H4 (cell line): ENCODE results near the gene TCF7L2. TPM values are rescaled to one million over a fixed set of nuclear protein-coding genes. Genes with fewer than 3 reads are reported as not detected.
A peak's percentile ranks its signal among the peaks of the same experiment; 100 is the strongest.

ENCODE experiments used
- DNase-seq: peaks from one replicate; pipeline ENCODE4 v3.0.0-alpha.2; 2015; ENCODE audit warnings: low spot score
- total RNA-seq: library from RNA; depleted of rRNA; stranded (reverse); fragments of >200 nt; shearing (Covaris generic); gene quantifications from 2 replicates; pipeline ENCODE4 v1.2.3, GENCODE V29; 2014; rRNA removed

TCF7L2 gene
- total RNA-seq, result 3.3 and 3.4 TPM in 2 replicates

DNA sequence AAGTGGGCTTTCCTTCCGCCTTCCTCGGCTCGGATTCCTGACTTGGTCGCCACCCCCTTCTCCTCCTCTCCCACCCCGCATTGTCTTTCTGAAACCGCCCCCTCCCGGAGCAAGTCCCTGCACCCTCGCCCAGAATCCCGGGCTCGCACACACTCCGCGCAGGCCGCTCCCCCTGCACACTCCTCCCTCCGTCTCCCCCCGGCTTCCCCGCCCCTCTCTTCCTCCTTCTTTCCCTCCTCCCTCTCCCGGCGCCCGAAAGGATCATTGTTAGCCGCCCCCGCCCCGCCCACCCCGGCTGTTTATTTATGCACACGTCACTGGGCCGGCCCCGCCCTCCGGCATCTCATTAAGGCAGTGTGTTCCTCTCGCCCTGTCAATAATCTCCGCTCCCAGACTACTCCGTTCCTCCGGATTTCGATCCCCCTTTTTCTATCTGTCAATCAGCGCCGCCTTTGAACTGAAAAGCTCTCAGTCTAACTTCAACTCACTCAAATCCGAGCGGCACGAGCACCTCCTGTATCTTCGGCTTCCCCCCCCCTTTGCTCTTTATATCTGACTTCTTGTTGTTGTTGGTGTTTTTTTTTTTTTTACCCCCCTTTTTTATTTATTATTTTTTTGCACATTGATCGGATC lies at the start of gene TCF7L2:
Gene TCF7L2, plus strand, starts transcription at position 373 of the 633 bp plus-strand sequence. CDS start 510 bp downstream, outside the sequence.
- DNase-seq, result peak; percentile 94

DNA sequence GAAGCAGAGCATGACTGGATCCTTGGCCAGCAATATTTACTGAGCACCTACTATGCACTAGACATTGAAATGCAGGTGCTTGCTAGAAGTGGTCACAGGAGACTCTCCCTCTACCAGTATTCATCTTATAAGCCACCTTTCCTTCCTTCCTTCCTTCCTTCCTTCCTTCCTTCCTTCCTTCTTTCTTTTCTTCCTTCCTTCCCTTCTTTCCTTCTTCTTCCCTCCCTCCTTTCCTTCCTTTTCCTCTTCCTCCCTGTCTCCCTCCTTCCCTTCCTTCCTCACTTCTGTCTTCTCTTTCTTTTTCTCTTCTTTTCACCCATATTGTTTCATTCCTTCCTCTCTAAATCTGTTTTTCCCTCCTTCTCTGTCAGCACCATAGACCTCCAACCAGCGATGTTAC lies 47.3 kb upstream of the TCF7L2 start:
- no peak for DNase-seq

DNA sequence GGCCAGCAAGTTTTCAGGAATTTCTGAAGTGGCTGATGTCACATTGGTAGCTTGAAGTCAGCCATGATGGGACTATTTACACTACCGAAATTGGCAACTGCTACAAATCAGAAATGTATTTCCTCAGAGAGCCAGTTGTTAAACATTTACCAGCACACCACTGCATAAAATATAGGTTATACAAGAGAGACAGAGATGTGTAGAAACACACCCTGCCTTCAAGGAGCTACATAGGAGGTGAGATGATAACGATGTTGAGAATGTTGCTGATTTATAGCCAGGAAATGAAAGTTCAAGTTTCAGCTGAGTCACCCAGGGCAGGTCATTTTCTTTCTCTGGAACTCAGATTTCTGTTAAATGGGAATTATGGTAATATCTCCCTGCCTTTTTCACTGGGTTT lies 46.0 kb upstream of the TCF7L2 start:
- DNase-seq, result no peak

DNA sequence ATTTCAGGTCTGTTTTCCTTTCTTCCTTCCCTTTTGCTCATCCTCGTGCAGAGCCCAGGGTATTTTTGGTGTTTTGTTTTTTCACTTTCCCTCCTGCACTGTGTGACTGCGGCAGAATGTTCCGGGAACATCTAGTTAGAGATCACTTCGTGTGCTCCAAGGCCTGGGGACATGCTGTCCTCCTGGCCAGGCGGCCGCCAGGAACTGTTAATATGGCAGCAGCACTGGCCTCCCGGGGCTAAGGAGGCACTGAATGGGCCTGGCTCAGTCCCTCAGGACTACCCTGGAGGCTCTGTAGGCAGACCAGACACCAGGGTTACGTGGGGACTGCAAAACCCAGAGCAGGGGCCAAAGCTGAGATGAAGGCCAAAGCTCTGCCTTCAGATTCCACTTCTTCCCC lies 43.1 kb upstream of the TCF7L2 start:
- no peak for DNase-seq

DNA sequence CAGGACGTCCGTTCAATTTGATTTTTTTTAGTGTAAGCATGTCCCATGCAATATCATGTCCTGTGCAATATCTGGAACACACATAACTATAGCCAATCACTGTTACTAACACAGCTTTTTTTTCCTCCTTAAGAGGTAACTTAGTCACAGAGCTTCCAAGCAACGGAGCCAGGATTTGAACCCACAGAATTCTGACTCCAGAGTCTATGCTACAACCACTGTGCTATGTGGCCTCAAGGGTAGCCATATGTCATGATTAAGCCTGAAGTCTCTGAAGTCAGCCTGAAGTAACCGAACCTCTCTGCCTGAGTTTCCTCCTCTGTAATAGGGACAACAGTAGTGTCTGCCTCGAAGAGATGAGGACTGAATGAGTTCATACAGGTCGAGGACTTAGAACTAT lies 42.2 kb upstream of the TCF7L2 start:
- no peak for DNase-seq

DNA sequence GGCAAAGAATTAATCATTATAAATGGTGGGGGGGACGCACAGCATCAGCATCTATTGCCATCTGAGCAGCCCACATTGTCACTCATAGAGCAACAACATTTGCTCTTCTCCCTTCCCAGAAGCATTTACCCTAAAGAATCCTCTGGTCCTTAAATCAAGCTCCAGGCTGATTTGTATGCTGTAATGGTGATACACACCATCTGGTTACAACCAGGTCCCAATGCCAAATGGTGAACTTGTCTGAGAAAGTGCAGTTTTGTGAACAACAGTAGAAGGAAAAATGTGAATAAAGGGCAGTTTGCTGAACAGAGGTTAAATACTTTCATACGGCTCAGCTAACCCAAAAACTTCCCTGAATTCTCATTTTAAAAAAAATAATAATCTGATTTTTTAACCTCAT lies 38.8 kb upstream of the TCF7L2 start:
- no peak for DNase-seq

DNA sequence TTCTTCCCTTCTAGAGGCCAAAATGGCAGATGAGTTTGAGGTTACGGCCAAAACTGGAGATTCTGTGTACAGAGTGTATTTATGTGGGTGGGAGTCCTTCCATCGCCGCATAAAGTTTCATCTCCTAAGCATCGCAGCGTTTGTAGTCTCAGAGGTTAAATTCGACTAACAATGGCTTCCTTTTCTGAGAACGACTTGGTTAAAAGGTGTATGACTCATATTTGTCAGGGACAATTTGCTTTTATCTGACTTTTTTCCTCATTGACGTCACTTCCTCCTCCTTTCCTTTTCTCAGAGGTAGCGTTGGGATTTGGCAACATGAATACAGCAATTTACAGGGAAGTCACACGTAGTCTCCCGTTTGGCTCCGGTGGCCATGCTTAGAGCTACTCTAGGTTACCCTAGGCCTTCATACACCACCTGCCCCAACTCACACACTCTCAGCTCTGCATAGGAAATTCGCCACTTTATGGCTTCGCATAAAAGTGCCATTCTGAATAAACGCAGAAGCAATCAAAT lies 37.6 kb upstream of the TCF7L2 start:
- peak; percentile 82 for DNase-seq

DNA sequence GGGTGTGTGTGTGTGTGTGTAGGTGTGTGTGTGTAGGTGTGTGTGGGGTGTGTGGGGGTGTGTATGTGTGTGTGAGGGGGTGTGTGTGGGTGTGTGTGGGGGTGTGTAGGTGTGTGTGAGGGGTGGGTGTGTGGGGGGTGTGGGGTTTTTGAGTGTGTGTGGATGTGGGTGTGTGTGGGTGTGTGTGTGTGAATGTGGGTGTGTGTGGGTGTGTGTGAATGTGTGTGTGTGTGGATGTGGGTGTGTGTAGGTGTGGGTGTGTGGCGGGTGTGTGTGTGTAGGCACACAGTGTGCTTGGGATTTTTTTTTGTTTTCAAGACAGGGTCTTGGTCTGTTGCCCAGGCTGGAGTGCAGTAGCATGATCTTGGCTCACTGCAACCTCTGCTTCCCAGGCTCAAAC lies 36.8 kb upstream of the TCF7L2 start:
- DNase-seq, result no peak

DNA sequence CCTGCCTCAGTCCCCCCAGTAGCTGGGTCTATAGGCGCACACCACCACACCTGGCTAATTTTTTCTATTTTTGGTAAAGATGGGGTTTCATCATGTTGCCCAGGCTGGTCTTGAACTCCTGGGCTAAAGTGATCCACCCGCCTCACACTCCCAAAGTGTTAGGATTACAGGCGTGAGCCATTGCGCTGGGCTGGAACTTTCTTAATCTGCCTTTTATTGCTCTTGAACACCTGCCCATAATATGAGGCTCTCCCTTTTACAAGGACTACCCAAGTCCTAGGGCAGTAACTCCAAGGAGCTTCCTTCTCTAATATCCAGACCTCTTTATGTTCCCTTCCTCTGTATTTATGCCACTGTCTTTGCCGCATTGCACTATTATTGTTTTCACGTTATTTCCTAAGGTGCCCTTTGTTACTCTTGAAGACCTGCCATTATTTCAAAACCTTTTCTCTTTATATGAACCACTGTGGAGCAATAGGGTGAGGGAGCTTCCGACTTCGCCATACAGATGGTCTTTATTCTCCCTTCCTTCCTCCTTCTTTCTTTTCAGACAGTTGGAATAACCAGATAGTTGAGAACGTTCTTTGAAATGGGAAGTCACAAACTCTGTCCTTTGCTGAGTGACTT lies 36.3 kb upstream of the TCF7L2 start:
- DNase-seq, result no peak

DNA sequence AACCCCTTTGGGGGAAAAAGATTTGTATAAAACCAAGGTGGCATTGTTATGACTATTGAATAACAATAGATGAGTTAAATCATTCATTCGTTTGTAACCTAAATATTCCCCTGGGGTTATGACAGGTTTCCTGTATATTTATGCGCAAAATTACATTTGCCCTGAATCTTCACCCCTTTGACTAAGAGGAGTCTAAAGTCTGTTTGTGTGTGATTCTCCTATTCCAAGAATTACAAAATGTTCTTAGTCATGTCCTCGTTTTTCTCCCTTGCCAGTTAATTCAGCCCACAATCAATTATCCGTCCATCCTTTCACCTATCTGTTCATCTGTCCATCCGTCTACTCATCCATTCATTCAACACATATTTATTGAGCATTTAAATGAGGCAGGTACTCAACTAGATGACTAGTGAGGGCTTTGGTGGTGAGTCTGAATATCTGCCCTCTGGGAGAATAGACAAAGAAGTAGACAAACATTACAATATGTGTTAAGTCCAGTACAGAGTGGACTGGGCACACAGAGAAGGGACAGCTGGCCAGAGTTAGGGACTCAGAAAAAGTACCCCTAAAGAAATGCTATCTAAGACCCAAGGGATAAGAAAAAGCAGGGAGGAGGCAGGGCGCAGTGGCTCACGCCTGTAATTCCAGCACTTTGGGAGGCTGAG lies 35.6 kb upstream of the TCF7L2 start:
- no peak for DNase-seq

DNA sequence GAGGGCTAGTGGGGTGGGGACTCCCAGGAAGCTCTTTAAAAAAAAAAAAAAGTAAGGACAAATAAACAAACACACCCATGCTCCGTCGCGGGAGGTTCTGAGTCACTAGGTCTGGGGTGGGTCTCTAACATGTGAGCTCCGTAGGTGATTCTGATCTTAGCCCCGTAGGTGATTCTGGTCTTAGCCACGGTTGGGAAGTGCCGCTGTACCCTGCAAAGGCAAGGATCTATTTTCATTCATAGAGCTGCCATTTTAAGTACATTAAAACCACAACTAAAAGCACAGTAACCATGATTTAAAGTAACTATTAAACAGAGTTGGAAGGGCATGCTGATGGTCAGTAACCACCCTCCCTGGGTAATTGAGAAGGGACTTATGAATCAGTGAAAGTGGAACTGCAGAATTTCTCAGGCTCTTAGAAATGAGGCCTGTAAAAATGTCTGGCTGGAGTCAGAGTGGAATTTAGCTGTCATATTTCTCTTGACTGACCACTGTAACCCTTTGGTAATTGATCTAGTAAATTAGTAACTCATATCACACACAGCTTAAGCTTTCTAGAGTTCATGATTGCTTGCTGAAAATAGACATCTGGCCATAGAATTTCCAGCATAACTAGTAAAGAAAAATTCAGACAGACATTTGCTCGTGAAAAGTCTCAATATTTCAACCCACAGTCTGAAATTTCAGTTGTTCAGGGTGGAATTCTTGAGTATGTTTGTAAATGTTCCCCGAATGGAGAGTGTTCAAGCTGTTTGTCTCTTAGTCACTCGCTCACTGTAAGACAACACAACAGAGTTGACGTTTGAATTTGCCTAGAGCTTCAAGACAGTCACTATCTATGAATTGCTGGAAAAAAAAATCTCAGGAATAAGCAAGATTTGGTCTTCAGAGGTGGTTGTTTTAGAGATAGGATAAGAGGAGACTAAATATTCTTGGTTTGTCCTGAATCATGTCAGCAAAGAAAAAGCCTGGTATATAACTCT lies 34.2 kb upstream of the TCF7L2 start:
- peak; percentile 77 for DNase-seq

DNA sequence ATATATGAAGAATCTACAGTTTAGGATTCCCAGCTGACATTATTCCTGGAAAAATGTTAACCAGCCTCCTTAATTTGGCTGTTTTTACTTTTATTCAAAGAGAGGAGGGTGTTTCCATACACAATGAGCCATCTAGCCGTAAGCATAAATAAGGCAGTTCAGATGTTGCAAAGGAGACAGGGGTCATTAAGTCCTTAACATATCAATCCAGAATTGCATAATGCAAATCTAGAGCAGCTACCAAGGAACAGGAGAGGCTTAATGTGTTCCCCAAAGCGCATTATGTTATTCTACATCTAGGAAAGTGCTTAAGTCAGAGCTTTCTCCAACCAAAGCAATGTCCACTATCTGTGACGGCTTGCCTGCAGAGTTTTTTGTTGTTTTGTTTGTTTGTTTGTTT lies 32.4 kb upstream of the TCF7L2 start:
- no peak for DNase-seq

DNA sequence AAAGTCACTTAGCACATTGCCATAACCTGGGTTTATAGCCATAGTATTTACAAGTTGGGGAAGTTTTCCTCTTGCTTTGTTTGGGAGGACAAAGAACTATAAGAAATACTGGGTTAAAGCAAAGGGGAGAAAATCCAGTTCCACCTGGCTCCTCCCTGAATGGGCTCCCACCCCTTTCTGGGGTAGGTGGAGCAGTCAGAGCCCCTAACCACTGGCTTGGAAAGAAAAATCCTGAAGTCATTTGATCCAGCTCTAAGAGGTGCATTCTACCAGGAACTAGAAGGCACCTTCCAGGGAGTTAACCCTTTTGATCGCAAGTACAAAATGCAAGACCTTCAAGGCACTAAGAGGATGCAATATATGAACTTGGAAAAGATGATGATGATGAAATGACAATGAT lies 31.3 kb upstream of the TCF7L2 start:
- DNase-seq, result no peak

DNA sequence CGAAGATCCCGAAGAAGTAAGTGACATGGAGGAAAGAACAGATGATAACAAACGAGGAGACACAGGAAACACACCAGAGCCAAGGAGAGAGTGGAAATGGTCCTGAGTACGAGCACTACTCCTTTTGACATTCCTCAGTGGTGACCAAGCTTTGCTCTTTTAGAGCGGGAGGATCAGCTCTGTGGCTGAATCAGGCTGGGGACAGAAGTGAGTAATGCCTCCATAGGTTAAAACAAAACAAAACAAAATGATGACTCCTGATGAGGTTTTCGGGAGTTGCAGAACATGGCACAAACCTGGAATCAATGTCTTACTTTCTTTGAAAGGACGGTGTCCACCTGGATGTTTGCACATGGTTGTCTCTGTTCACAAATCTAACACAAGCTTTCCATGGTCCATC lies 30.3 kb upstream of the TCF7L2 start:
- DNase-seq, result peak; percentile 30

DNA sequence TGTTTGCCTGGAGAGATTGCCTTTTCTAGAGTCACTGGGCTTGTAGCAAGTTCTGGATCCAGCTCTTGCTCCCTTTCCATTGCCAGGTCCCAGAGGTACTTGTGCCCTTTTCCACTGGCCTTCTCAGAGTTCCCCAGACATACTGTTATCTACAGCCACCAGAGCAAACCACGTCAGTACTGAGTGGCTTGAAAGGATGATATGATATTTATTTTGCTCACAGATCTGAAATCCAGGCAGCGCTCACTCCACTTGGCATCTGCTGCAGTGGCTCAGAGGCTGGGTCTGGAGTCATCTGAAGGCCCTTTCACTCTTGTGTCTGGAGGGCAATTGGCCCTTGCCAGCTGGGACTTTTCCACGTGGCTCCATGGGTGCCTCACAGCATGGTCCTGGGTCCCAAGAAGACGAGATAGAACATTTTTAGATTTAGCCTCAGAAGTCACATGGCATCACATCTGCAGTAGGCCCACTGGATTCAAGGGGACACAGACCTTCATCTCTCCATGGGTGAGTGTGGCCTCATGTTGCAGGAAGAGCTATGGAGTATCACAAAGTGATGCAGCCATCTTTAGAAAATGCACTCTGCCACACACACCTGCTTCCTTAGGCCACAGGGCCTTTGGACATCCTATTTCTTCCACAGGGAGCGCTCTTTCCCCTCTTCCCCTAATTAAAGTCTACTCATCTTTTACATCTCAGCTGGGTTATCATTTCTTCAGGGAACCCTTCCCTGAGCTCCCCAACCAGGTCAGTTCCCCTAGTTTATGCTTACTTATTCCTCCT lies 22.9 kb upstream of the TCF7L2 start:
- DNase-seq, result no peak

DNA sequence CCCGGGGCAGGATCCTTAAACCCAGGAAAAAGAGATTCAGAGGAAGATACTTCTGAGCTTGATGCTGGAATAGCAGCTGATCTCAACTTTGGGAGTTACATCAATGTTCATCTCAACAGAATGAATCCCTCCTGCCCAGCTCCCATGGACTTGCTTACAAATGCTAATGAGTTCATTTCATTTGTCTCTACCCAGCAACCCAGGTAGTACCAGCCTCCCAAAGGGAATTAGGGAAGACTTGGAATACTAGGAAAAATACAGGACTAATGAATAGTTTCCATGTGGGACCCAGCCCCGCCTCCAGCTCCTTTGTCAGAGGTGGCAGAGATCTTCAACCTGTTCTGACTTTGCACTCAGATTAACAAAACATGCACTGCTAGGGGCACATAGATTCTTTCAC lies 22.1 kb upstream of the TCF7L2 start:
- DNase-seq, result no peak

DNA sequence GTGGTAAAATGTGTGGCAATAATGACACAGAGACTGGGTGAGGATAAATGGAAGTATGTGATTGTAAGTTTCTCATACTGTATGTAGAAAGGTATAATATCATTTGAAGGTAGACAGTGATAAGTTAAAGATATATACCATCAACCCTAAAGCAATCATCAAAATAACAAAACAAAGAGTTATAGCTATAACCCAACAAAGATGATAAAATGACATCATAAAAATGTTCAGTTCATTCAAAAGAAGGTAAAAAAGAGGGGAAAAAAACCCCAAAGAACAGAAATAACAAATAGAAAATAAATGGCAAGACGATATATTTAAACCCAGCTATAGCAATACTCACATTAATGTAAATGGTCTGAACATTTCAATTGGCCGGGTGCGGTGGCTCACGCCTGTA lies 17.4 kb upstream of the TCF7L2 start:
- DNase-seq, result no peak

DNA sequence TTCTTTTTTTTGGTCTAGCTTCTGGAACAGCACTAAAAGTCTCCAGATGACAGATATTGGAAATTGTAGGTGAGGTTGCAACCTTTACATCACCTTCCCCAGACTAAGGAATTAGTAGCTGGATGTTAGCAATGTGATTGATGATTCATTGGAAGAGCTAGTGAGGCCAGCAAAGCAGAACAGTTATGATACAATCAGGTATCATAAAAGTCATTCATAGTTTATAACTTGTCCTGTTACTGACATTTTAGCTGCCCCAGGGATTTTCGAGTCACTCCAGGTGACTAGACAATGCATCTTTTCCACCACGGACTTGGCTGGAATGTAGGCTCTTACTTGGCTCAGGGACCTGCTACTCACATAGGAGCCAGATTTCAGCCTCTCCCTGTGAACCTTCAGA lies 15.9 kb upstream of the TCF7L2 start:
- no peak for DNase-seq

DNA sequence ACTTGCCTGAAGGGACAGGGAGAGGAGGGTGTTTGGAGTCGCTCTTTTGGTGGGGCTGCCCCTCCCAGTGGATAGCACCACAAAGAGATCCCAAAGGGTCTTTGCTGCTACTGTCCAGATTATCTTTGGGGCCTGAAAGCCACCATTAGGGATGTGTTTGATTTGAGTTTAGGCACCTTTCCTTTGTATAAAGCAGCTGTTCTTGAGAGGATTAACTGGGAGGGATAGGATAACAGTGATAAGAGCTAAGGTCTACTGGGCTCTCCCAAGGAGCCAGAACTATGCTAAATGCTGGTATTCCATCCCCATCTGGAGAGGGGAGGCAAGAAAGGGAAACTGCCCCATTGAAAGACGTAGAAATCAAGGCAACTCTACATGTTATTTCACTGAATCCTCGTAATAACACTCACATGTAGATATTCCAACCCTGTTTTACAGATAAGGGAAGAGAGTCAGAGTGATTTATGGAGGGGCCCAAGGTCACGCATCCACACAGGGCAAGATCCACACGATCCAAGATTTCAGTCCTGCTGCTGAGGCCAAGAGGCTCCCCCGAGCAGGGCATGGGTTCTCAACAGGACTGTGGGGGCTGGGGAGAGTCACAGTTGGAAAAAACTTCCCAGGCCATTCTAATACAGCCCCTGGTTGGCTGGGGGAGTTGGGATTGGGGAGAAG lies 11.1 kb upstream of the TCF7L2 start:
- no peak for DNase-seq

DNA sequence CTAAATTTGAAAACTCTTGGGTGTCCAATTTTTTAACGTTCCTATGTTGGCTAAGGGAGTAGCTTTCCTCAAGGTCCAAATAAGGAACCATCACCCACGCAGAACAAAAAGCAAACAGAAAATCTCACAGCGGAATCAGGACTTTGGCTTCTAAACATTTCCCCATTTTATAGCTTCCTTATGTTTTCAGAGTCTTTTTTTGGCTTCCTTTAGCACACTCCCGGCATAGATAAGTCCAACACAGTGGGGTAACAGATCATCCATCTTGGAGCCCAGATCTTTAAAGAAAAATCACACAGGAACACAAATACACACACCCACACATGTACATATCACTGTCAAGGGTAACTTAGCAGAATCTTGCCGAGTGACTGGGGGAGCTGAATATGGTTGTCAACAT lies 4.2 kb upstream of the TCF7L2 start:
- DNase-seq, result no peak

DNA sequence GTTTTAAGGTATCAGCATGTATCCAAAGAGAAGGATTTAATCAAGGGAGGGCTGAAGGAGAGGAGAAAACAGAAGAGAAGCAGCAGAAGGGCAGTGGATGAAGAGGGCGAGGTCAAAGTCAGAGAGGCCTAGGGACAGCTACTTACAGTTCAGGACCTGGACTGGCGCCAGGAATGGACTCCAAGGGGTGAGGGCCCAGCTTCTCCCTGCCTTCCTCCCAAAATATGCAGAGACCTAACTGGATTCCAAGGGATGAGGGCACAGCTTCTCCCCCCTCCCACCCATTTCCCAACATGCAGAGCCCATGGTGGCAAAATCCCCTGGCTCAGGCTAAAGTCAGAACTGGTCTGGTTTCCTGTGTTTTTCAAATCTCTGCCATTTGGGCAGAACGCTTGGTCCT lies 3.4 kb upstream of the TCF7L2 start:
- DNase-seq, result no peak
